GM08714 (cell line): ENCODE results near the gene DGAT2.
"Not testable (repeated sequence)": the region's sequence is repeated elsewhere in the genome, so short reads cannot be mapped to it uniquely, and the experiment has no call there.

Source experiments
- H3K4me3 ChIP-seq: fragments of 200-500 bp; sonication (Bioruptor generic); 2 replicates; pipeline ENCODE4 v1.5.1; 2014; ENCODE audit warnings: mild to moderate bottlenecking, low read length, inconsistent platforms
- ZNF274 ChIP-seq: IDR thresholded peaks from 2 replicates; pipeline ENCODE4 v1.6.1; 2012; ENCODE audit warnings: mild to moderate bottlenecking, low read depth, low read length

The DGAT2 gene

GRCh38 chr11:75737314-75737713, 31.3 kb upstream of the DGAT2 start:
- no peak overlapping the region for H3K4me3 ChIP-seq
- no peak for TF ChIP-seq ZNF274

DNA sequence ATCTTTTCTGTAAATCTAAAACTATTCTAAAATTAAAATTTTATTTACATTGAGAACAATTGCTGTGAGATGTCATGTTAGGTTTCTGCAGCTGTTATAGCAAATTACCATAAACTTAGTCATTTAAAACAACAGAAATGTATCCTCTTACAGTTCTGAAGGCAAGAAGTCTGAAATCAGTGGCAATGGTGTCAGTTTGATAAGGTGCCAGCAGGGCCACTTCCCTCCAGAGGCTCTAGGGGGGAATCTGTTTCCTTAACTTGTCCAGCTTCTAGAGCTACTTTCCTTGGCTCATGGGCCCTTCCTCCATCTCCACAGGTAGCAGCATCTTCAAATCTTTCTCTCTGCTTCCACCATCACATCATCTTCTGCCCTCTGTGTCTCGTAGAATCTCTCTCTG, 27.9 kb upstream of the DGAT2 start:
- no peak for TF ChIP-seq ZNF274
- no peak overlapping the region for H3K4me3 ChIP-seq

DNA sequence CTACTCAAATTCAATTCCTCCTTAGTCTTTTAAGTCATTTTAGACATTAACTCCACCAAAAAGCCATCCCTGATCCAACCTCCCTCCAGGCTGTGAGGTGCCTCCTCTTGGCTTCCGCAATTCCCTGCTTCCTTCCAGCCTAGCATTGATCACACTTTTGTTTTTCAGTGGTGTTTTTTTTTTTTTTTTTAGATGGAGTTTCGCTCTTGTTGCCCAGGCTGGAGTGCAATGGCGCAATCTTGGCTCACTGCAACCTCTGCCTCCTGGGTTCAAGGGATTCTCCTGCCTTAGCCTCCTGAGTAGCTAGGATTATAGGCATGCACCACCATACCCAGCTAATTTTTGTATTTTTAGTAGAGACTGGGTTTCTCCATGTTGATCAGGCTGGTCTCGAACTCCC, 25.4 kb upstream of the DGAT2 start:
- H3K4me3 ChIP-seq: not testable (repeated sequence)

GRCh38 chr11:75743711-75744563, 24.6 kb upstream of the DGAT2 start:
- H3K4me3 ChIP-seq: no peak overlapping the region
- no peak for TF ChIP-seq ZNF274

DNA sequence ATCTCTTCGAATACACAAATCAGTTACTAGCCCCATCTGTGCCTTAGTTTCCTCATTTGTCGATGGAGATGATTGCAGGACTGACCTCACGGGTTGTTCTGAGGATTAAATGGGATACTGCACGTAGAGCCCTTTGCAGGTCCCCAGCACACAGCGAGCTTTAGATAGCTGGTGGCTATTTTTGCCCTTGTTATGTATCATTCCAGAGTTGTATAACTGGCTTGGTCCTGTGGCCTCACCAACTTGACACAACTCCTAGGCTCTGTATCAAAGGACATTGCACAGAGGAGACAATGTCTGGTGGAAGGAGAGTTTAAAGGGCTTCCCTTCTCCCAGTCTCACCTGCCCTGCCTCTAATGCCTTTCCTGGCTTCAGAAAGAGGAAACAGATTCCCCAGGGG, 22.8 kb upstream of the DGAT2 start:
- TF ChIP-seq ZNF274: no peak
- H3K4me3 ChIP-seq: no peak overlapping the region

DNA sequence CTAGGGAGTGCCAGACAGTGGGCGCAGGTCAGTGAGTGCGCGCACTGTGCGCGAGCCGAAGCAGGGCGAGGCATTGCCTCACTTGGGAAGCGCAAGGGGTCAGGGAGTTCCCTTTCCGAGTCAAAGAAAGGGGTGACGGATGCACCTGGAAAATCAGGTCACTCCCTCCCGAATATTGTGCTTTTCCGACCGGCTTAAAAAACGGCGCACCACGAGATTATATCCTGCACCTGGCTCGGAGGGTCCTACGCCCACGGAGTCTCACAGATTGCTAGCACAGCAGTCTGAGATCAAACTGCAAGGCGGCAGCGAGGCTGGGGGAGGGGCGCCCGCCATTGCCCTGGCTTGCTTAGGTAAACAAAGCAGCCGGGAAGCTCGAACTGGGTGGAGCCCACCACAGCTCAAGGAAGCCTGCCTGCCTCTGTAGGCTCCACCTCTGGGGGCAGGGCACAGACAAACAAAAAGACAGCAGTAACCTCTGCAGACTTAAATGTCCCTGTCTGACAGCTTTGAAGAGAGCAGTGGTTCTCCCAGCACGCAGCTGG, 19.8 kb upstream of the DGAT2 start:
- H3K4me3 ChIP-seq: not testable (repeated sequence)

GRCh38 chr11:75754933-75755332, 13.6 kb upstream of the DGAT2 start:
- H3K4me3 ChIP-seq: not testable (repeated sequence)

DNA sequence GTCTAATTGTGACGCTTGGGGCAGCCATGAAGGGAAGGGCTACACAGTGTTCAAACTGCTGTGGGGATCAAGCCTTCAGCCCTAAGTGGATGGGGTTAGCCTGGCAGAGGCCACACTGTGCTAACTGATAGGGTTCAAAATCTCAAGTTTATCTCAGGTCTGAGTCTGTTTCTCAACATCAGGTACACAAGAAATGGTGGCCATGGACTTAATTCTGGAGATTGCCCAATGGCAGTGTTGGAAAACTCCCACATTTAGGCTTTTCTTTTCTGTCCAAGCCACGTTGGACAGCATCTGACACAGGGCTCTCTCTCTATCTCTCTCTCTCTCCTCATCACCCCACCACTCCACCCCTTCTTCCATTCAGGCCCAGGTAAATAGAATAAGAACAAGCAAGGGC, 10.9 kb upstream of the DGAT2 start:
- TF ChIP-seq ZNF274: no peak
- H3K4me3 ChIP-seq: no peak overlapping the region

DNA sequence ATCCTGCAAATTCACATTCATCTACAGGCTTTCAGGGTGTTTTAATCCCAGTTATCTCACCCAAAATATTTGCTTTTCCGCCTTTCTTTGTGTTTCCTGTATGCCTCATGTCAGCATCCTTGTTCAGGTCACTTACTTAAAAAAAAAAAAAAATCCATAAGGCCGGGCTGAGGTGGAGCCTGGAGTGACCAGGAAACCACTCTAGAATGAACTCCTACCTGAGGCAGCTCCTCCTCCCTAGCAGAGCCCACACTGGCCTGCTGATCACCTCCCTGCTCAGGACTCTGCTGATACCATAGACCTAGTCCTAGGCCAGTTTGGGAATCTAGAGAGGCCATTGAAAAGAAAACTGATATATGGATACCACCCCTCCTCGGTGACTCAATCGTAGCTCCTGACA, 8.7 kb upstream of the DGAT2 start:
- no peak for TF ChIP-seq ZNF274
- no peak overlapping the region for H3K4me3 ChIP-seq

- H3K4me3 ChIP-seq: no peak overlapping the region
- TF ChIP-seq ZNF274: no peak
These were observed 8.3 kb upstream of the DGAT2 start for GRCh38 chr11:75760243-75760642.

DNA sequence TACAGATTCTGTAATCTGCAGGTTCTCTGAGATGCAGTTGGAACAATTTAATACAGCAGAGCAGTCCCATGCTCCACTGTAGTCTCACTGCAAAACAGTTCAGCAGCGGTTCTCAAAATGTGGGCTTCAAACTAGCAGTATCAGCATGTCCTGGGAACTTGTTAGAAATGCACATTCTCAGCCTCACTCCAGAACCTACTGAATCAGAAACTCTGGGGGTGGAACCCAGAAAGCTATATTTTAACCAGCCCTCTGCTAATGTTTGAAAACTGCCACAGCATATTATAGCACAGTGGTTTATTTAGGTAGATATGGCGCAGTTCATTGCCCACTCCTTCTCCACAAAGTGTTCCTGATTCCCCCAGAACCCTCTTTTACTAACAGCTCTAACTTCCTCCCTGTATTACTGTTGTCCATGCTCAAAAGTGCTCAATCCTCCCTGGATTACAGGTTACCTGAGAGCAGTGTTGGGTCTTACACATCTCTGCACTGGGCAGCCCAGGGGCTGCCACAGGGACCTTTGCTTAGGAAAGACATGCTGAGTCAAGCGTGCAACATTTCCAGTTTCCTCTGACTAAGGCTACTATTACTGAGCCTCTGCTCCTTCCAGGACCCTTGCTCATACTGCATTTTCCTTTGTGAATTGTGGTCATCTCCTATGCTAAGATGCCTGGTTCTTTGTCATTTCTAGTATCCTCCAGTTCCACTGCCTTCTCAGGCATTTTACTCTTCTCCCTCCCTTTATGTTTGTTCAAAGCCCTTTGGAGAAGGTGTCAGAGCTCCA, 7.7 kb upstream of the DGAT2 start:
- no peak overlapping the region for H3K4me3 ChIP-seq
- no peak for TF ChIP-seq ZNF274

DNA sequence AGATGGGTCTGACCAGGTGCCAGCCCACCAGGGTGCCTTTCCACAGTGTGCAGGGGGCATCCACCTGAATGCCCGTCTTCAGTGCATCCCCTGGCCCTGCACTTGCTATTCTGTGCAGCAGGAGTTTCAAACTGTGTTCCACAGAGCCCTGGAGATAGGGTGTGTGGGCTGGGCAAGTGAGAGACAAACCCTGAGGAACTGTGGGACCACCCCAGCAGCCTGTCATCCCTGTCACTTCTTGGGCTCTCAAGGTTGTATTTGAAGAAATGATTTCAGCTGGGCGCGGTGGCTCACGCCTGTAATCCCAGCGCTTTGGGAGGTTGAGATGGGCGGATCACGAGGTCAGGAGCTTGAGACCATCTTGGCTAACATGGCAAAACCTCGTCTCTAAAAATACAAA, 6.4 kb upstream of the DGAT2 start:
- TF ChIP-seq ZNF274: no peak

GRCh38 chr11:75762885-75763284, 5.7 kb upstream of the DGAT2 start:
- no peak overlapping the region for H3K4me3 ChIP-seq
- TF ChIP-seq ZNF274: no peak

More for the DNA sequence above, 6.4 kb upstream of the DGAT2 start:
- H3K4me3 ChIP-seq: no peak overlapping the region

GRCh38 chr11:75763846-75764245, 4.7 kb upstream of the DGAT2 start:
- no peak for TF ChIP-seq ZNF274
- no peak overlapping the region for H3K4me3 ChIP-seq

GRCh38 chr11:75765116-75765515, 3.5 kb upstream of the DGAT2 start:
- no peak for TF ChIP-seq ZNF274
- no peak overlapping the region for H3K4me3 ChIP-seq
